ENCODE data around the gene SSBP4.

SSBP4 gene

GRCh38 chr19:18446145-18446810 is 27.1 kb downstream of the SSBP4 start:
- no peak for DNase-seq

GRCh38 chr19:18446811-18447359 is 27.7 kb downstream of the SSBP4 start:
- DNase-seq, result no peak

GRCh38 chr19:18449552-18449951 is 30.4 kb downstream of the SSBP4 start:
- no peak for DNase-seq

GRCh38 chr19:18450021-18450930 is 31.1 kb downstream of the SSBP4 start:
- no peak for DNase-seq

- DNase-seq, result peak; percentile 79
These were observed 32.0 kb downstream of the SSBP4 start for GRCh38 chr19:18450931-18451836.

GRCh38 chr19:18452386-18452785 is 33.2 kb downstream of the SSBP4 start:
- no peak for DNase-seq

GRCh38 chr19:18453269-18454024 is 34.2 kb downstream of the SSBP4 start:
- no peak for DNase-seq

GRCh38 chr19:18456279-18456678 is 37.1 kb downstream of the SSBP4 start:
- no peak for DNase-seq

- no peak for DNase-seq
These were observed 37.8 kb downstream of the SSBP4 start for GRCh38 chr19:18456974-18457373.

- no peak for DNase-seq
These were observed 38.5 kb downstream of the SSBP4 start for GRCh38 chr19:18457483-18458331.

GRCh38 chr19:18460900-18461299 is 41.7 kb downstream of the SSBP4 start:
- DNase-seq, result no peak

GRCh38 chr19:18461471-18461870 is 42.3 kb downstream of the SSBP4 start:
- DNase-seq, result no peak

- no peak for DNase-seq
These were observed 45.4 kb downstream of the SSBP4 start for GRCh38 chr19:18464646-18465045.

GRCh38 chr19:18465214-18465963 is 46.2 kb downstream of the SSBP4 start:
- no peak for DNase-seq

GRCh38 chr19:18465964-18466339 is 46.8 kb downstream of the SSBP4 start:
- DNase-seq, result no peak

- no peak for DNase-seq
These were observed 47.2 kb downstream of the SSBP4 start for GRCh38 chr19:18466354-18466753.

GRCh38 chr19:18467978-18468377 is 48.8 kb downstream of the SSBP4 start:
- DNase-seq, result no peak

- no peak for DNase-seq
These were observed 49.3 kb downstream of the SSBP4 start for GRCh38 chr19:18468517-18468916.

- peak; percentile 42 for DNase-seq
These were observed 50.1 kb downstream of the SSBP4 start for GRCh38 chr19:18469069-18469846.

- no peak for DNase-seq
These were observed 51.6 kb downstream of the SSBP4 start for GRCh38 chr19:18470787-18471186.

Data from activated CD4-positive, alpha-beta T cell treated with anti-CD3 and anti-CD28 coated beads for 1 hour (primary cell).